T-helper 1 cell treated with Interleukin-12 subunit alpha and Interleukin-12 subunit beta and Interleukin-4 antibody, amounts not matched to agents 30 μg/mL and 1 μg/mL, for 36 hours (primary cell): ENCODE results near the gene TMEM176B.

ENCODE experiments used
- H3K27ac Mint-ChIP-seq: one replicate; pipeline ENCODE4 v1.8.0; 2021; ENCODE audit warnings: mild to moderate bottlenecking, mixed read lengths
- H3K27me3 Mint-ChIP-seq: one replicate; pipeline ENCODE4 v1.8.0; 2021; ENCODE audit warnings: low read depth, mixed read lengths
- H3K36me3 Mint-ChIP-seq: one replicate; pipeline ENCODE4 v1.8.0; 2021; ENCODE audit warnings: low read depth, mixed read lengths
- H3K4me1 Mint-ChIP-seq: one replicate; pipeline ENCODE4 v1.8.0; 2021; ENCODE audit warnings: low read depth, mixed read lengths
- H3K4me3 Mint-ChIP-seq: one replicate; pipeline ENCODE4 v1.8.0; 2021; ENCODE audit warnings: mild to moderate bottlenecking, moderate library complexity, mixed read lengths
- H3K9me3 Mint-ChIP-seq: one replicate; pipeline ENCODE4 v1.8.0; 2021; ENCODE audit warnings: mixed read lengths

TMEM176B gene

DNA sequence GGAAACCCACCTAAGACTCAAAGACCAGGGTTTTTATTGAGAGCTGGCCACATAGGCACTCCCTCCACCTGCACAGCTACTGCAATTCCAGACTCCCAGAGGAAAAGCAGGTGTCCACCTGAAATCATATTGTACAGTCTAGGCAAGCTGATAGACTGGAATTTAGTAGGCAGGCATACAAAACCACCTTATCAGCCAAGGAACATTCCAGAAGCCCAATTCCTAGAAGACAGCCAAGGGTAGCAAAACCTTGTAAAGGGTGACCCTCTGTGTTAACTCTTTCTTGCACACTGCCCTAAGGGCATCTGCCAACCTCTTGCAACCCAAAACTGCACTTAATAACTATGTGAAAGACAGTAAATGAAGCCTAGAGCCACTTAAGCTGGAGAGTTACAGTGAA is 5.7 kb upstream of the TMEM176B start:
- Mint-ChIP-seq H3K27me3 (peaks cover 53% of the 10 kb centered on the region), H3K4me1 (peaks cover 1% of the 10 kb centered on the region)

DNA sequence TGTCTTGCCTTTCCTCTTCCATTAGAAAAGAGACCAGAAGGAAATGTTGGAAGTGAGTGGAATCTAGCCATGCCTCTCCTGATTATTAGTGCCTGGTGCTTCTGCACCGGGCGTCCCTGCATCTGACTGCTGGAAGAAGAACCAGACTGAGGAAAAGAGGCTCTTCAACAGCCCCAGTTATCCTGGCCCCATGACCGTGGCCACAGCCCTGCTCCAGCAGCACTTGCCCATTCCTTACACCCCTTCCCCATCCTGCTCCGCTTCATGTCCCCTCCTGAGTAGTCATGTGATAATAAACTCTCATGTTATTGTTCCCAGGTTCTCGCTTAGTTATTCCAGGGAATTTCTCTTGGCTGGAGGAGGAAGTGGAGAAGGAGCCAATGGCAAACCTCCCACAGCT is 4.6 kb upstream of the TMEM176B start:
- no peak overlapping the region for H3K4me3 Mint-ChIP-seq
- H3K9me3 Mint-ChIP-seq = no peaks in the 10 kb centered on the region
- H3K27ac Mint-ChIP-seq = no peak overlapping the region
- H3K27me3 Mint-ChIP-seq = peaks cover 42% of the 10 kb centered on the region
- H3K36me3 Mint-ChIP-seq = peaks cover 4% of the 10 kb centered on the region
- peaks cover 1% of the 10 kb centered on the region for H3K4me1 Mint-ChIP-seq

More for the DNA sequence above, 5.7 kb upstream of the TMEM176B start:
- Mint-ChIP-seq H3K27ac (no peak overlapping the region), H3K36me3 (peaks cover 4% of the 10 kb centered on the region), H3K9me3 (no peaks in the 10 kb centered on the region), H3K4me3 (no peak overlapping the region)

- peaks cover 44% of the 10 kb centered on the region for H3K27me3 Mint-ChIP-seq
- peaks cover 1% of the 10 kb centered on the region for H3K4me1 Mint-ChIP-seq
Measured at GRCh38 chr7:150803161-150803860, 3.1 kb upstream of the TMEM176B start.

DNA sequence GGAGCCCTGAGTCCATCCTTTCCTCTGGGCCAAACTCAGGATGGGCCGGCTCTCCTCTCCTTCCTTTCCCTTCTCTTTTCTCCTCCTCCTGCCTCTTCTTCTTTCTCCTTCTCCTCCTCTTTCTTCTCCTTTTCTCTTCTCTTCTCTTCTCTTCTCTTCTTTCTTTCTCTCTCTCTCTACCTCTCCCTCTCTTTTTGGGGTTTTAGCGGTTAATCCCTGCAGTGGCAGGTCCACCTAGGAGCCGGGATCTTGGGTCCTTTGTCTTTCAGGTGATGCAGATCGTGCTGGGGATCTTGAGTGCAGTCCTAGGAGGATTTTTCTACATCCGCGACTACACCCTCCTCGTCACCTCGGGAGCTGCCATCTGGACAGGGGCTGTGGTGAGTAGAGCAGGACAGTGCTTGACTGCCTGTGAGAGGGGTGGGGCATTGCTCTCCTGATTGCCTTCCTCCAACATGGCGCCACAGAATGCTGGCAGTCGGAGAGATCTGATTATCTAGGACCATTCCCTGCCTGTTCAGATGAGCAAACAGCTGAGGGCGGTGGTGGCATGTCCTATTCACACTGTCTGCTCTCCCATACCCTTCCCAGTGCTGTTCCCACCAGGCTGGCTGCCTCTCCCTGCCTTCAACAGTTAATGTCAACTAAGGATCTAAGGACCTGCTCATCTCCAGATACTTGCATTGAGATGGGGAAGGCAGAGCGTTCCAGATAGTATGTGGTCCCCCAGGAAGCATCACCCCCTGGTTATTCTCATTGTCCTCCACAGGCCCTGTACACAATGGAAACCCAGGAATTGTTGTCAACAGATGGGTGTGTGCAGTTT is 2.0 kb upstream of the TMEM176B start:
- H3K4me1 Mint-ChIP-seq = peaks cover 1% of the 10 kb centered on the region
- H3K9me3 Mint-ChIP-seq = no peaks in the 10 kb centered on the region
- H3K27me3 Mint-ChIP-seq = peaks cover 48% of the 10 kb centered on the region
- H3K4me3 Mint-ChIP-seq = peak overlapping the region; percentile 19
- H3K36me3 Mint-ChIP-seq = peaks cover 4% of the 10 kb centered on the region
- H3K27ac Mint-ChIP-seq = peak overlapping the region; percentile 19

More at GRCh38 chr7:150803161-150803860, 3.1 kb upstream of the TMEM176B start:
- H3K36me3 Mint-ChIP-seq = peaks cover 4% of the 10 kb centered on the region
- no peak overlapping the region for H3K27ac Mint-ChIP-seq
- no peaks in the 10 kb centered on the region for H3K9me3 Mint-ChIP-seq
- H3K4me3 Mint-ChIP-seq = no peak overlapping the region

DNA sequence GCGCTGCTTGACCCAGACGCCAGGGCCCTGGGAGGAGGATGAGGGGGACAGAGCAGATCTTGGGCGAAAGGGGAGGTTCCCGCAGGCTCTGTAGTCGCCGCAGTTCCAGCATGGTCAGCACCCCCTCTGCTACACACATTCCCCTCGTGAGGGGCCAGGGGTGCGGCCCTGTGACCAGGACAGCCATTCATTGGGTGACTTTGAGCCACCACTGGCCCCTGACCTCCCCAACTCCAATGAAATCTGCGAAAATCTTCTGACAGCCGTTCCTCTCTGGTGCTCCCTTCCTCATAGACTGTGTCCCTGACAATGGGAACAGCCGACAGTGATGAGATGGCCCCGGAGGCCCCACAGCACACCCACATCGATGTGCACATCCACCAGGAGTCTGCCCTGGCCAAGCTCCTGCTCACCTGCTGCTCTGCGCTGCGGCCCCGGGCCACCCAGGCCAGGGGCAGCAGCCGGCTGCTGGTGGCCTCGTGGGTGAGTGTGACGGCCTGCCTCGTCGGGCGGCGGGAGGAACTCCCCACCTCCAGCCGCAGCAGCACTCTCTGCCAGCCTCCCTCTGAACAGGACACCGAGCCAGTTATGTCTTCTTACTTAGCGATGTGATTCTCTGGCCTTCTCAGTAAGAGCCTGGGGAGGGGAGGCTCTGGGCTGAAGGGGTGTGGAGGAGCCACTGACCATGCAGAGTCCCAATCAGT is 1.2 kb upstream of the TMEM176B start:
- Mint-ChIP-seq H3K27ac (no peak overlapping the region), H3K9me3 (no peaks in the 10 kb centered on the region), H3K4me1 (peaks cover 1% of the 10 kb centered on the region), H3K36me3 (peaks cover 4% of the 10 kb centered on the region), H3K27me3 (peaks cover 52% of the 10 kb centered on the region), H3K4me3 (peak overlapping the region; percentile 19)

GRCh38 chr7:150800581-150801241 is 547 bp upstream of the TMEM176B start, which contains the start of gene TMEM176A:
Gene TMEM176A (plus strand): TSS chr7:150800769. CDS start chr7:150801551, 782 bp downstream.
- no peaks in the 10 kb centered on the region for H3K9me3 Mint-ChIP-seq
- no peak within 1 kb of the TSS for H3K27ac Mint-ChIP-seq
- peaks cover 58% of the 10 kb centered on the region for H3K27me3 Mint-ChIP-seq
- H3K4me3 Mint-ChIP-seq = peak within 1 kb of the TSS; percentile 4
- H3K4me1 Mint-ChIP-seq = peaks cover 1% of the 10 kb centered on the region
- peaks cover 4% of the 10 kb centered on the region for H3K36me3 Mint-ChIP-seq

- peaks cover 4% of the 10 kb centered on the region for H3K36me3 Mint-ChIP-seq
- H3K9me3 Mint-ChIP-seq = no peaks in the 10 kb centered on the region
- no peak overlapping the region for H3K27ac Mint-ChIP-seq
- no peak overlapping the region for H3K4me3 Mint-ChIP-seq
- H3K4me1 Mint-ChIP-seq = peaks cover 1% of the 10 kb centered on the region
- peaks cover 58% of the 10 kb centered on the region for H3K27me3 Mint-ChIP-seq
Measured at GRCh38 chr7:150799156-150799555, 1.0 kb downstream of the TMEM176B start.

DNA sequence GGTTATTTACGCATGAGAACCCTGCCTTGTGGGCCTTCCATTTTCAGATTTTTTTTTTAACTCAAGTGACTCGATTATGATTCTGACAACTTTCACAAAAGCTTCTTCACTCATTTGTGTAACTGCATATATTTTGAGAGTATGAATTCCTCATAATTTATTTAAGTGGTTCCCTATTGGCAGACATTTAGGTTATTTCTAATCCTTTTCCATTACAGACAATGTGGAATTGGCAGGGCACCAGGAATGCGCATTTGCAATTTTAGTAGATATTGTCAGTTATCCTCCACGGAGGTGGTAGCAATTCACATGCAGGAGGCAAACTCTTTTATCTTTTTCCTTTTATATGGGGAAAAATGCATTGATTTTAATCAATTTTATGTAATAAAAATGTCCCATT is 2.5 kb downstream of the TMEM176B start:
- Mint-ChIP-seq H3K27ac (no peak overlapping the region), H3K36me3 (peaks cover 4% of the 10 kb centered on the region), H3K27me3 (peaks cover 50% of the 10 kb centered on the region), H3K9me3 (no peaks in the 10 kb centered on the region), H3K4me3 (no peak overlapping the region), H3K4me1 (peaks cover 1% of the 10 kb centered on the region)

GRCh38 chr7:150793569-150794238 is 6.5 kb downstream of the TMEM176B start:
- Mint-ChIP-seq H3K27me3 (peaks cover 23% of the 10 kb centered on the region), H3K9me3 (no peaks in the 10 kb centered on the region), H3K4me1 (no peaks in the 10 kb centered on the region), H3K4me3 (no peak overlapping the region), H3K36me3 (no peaks in the 10 kb centered on the region), H3K27ac (no peak overlapping the region)

- Mint-ChIP-seq H3K27ac (no peak overlapping the region), H3K27me3 (peaks cover 12% of the 10 kb centered on the region), H3K4me3 (no peak overlapping the region), H3K36me3 (no peaks in the 10 kb centered on the region), H3K4me1 (peaks cover 2% of the 10 kb centered on the region), H3K9me3 (no peaks in the 10 kb centered on the region)
Measured at GRCh38 chr7:150791746-150792452, 8.3 kb downstream of the TMEM176B start.

GRCh38 chr7:150791304-150791703 is 8.9 kb downstream of the TMEM176B start:
- Mint-ChIP-seq H3K36me3 (no peaks in the 10 kb centered on the region), H3K4me3 (no peak overlapping the region), H3K4me1 (peaks cover 2% of the 10 kb centered on the region), H3K9me3 (no peaks in the 10 kb centered on the region), H3K27ac (no peak overlapping the region), H3K27me3 (peaks cover 10% of the 10 kb centered on the region)

DNA sequence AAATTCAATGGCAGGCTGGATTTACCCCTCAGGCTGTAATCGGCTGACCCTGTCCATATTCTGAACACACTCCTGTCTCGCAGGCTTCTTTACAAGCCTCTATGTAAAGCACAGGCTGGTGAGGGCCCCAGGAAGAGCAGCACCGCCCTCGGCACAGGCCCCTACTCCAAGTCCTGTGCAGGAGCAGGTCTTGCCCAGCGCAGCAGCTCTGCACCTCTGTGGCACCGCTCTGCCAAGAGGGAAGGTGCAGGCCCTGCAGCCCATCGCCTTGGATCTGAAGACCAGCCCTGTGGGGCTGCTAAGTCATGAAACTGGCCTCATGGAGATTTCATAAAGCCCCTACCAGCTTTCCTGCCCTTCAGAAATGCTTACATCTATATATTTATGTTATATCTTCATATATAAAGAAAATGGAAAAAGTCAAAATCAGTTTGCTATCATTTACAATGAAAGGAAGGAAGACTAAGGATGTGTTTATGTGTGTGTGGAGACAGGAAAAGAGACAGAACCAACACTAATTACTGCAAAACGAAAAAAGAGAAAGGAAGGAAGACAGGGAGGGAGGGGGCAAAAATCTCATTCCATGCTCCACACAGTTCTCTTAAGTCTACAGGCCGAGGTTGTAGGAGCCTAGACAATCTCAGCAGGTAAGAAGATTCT is 9.6 kb downstream of the TMEM176B start:
- Mint-ChIP-seq H3K36me3 (no peaks in the 10 kb centered on the region), H3K9me3 (no peaks in the 10 kb centered on the region), H3K4me3 (no peak overlapping the region), H3K27ac (no peak overlapping the region), H3K27me3 (peaks cover 5% of the 10 kb centered on the region), H3K4me1 (peaks cover 7% of the 10 kb centered on the region)
